GM12892 (cell line): Measurements from ENCODE around the gene SMTNL1.

ENCODE experiments used
- POLR2A ChIP-seq: IDR thresholded peaks from 2 replicates; pipeline ENCODE4 v1.6.1; 2011; ENCODE audit warnings: low read depth, low read length, control low read depth
- POLR2AphosphoS5 ChIP-seq: IDR thresholded peaks from 2 replicates; pipeline ENCODE4 v1.6.1; 2011; ENCODE audit warnings: low read depth, low read length, control low read depth

GRCh38 chr11:57502376-57502775 is 35.0 kb upstream of the SMTNL1 start:
- TF ChIP-seq POLR2A, result no peak
- no peak for TF ChIP-seq POLR2AphosphoS5
